AG09319 (cell line): Measurements from ENCODE around the gene EVX1.

ENCODE experiments used
- DNase-seq: peaks from one replicate; pipeline ENCODE4 v3.0.0-alpha.2; 2010; ENCODE audit warnings: low read depth; ENCODE audit errors: extremely low read depth
- CTCF ChIP-seq: IDR thresholded peaks from 2 replicates; pipeline ENCODE4 v1.5.1; 2011; ENCODE audit warnings: low read depth, mild to moderate bottlenecking, inconsistent platforms, low read length, moderate library complexity

EVX1 gene

GRCh38 chr7:27269455-27269854 lies 26.9 kb downstream of the EVX1 start:
- DNase-seq = no peak
- no peak for TF ChIP-seq CTCF

- no peak for TF ChIP-seq CTCF
- DNase-seq = no peak
Measured at GRCh38 chr7:27271384-27271783, 28.8 kb downstream of the EVX1 start.

- no peak for DNase-seq
- TF ChIP-seq CTCF = no peak
Measured at GRCh38 chr7:27277628-27278027, 35.0 kb downstream of the EVX1 start.

GRCh38 chr7:27283558-27283957 lies 41.0 kb downstream of the EVX1 start:
- DNase-seq = no peak
- no peak for TF ChIP-seq CTCF

- DNase-seq = no peak
- no peak for TF ChIP-seq CTCF
Measured at GRCh38 chr7:27295236-27295635, 52.6 kb downstream of the EVX1 start.

GRCh38 chr7:27297356-27297755 lies 54.8 kb downstream of the EVX1 start:
- TF ChIP-seq CTCF = no peak
- DNase-seq = no peak
